ENCODE data around the gene FIGNL2.

Gene FIGNL2

GRCh38 chr12:51773145-51773869, 75.2 kb downstream of the FIGNL2 start:
- no peak for DNase-seq (ENCODE audit: low read depth in 2 of 2)

- DNase-seq (ENCODE audit: low read depth in 2 of 2), result no peak
These were observed 77.5 kb downstream of the FIGNL2 start for GRCh38 chr12:51771008-51771407.
